ENCODE results near the gene BIRC7. TPM values are rescaled to one million over a fixed set of nuclear protein-coding genes. Genes with fewer than 3 reads are reported as not detected.

BIRC7 gene
- polyA plus RNA-seq, 3 donors = 0.21 TPM; not detected in 2

GRCh38 chr20:63246490-63247288, 11.0 kb downstream of the BIRC7 start:
- H3K4me1 ChIP-seq (ENCODE audit: control insufficient read depth in 1 of 2, insufficient read depth in 2 of 2, low read length in 2 of 2) = no peaks in the 10 kb centered on the region
- Mint-ChIP-seq H3K4me1 (no peaks in the 10 kb centered on the region), H3K4me3 (peak overlapping the region in 1 of 2 donors; percentile 30), H3K36me3 (no peaks in the 10 kb centered on the region), H3K27me3 (ENCODE audit: low read depth in 3 of 3) (peaks cover 24 to 47% (median 29%) of the 10 kb centered on the region in 3 donors), H3K27ac (no peak overlapping the region), H3K9me3 (peaks cover 0 to 8% (median 1%) of the 10 kb centered on the region in 7 donors)
- H4K20me1 ChIP-seq (ENCODE audit: insufficient read depth, low read length) = no peaks in the 10 kb centered on the region
- WGBS (ENCODE audit: insufficient coverage) = 33% methylated on average over 39 of the region's 50 CpGs
- H3K27ac ChIP-seq (ENCODE audit: low read depth in 1 of 2, low read length in 2 of 2) = no peak overlapping the region
- no peaks in the 10 kb centered on the region for H3K9me3 ChIP-seq (replicated peaks in 1 of 2; ENCODE audit: control insufficient read depth in 1 of 2, insufficient read depth in 1 of 2, low read length in 2 of 2)
- DNase-seq = no peak
- no peaks in the 10 kb centered on the region for H3K36me3 ChIP-seq (replicated peaks in 1 of 2; ENCODE audit: control insufficient read depth in 1 of 2, insufficient read depth in 2 of 2, low read length in 2 of 2)
- no peak overlapping the region for H3K4me2 ChIP-seq (replicated peaks; ENCODE audit: extremely low read depth, low read length, poor library complexity, severe bottlenecking)
- peaks cover 0 to 21% of the 10 kb centered on the region in 2 donors for H3K27me3 ChIP-seq (ENCODE audit: control insufficient read depth in 2 of 2, insufficient read depth in 2 of 2, low read length in 2 of 2)
- no peak overlapping the region for H3K9ac ChIP-seq (ENCODE audit: insufficient read depth, low read length, poor library complexity, severe bottlenecking)
- H3K79me2 ChIP-seq (ENCODE audit: insufficient read depth, low read length) = no peaks in the 10 kb centered on the region
- no peak for TF ChIP-seq CTCF (IDR thresholded peaks at IDR 0.05)
- intact Hi-C loops (cut with micrococcal nuclease) = no loop called here
- no peak overlapping the region for H2AFZ ChIP-seq (ENCODE audit: insufficient read depth, low read depth, low read length, poor library complexity, severe bottlenecking)
- H3K4me3 ChIP-seq (replicated peaks in 1 of 3; ENCODE audit: low read depth in 2 of 3, low read length in 3 of 3) = no peak overlapping the region

- peaks cover 0 to 2% of the 10 kb centered on the region in 2 donors for H3K9me3 ChIP-seq (replicated peaks in 1 of 2; ENCODE audit: control insufficient read depth in 1 of 2, insufficient read depth in 1 of 2, low read length in 2 of 2)
- H3K27ac Mint-ChIP-seq = peak overlapping the region in 1 of 7 donors; percentile 63
- no peaks in the 10 kb centered on the region for H3K36me3 ChIP-seq (replicated peaks in 1 of 2; ENCODE audit: control insufficient read depth in 1 of 2, insufficient read depth in 2 of 2, low read length in 2 of 2)
- H3K36me3 Mint-ChIP-seq = no peaks in the 10 kb centered on the region
- H4K20me1 ChIP-seq (ENCODE audit: insufficient read depth, low read length) = no peaks in the 10 kb centered on the region
- DNase-seq = no peak
- no peak overlapping the region for H2AFZ ChIP-seq (ENCODE audit: insufficient read depth, low read depth, low read length, poor library complexity, severe bottlenecking)
- no peak overlapping the region for H3K4me3 ChIP-seq (replicated peaks in 1 of 3; ENCODE audit: low read depth in 2 of 3, low read length in 3 of 3)
- peaks cover 0 to 10% (median 1%) of the 10 kb centered on the region in 7 donors for H3K9me3 Mint-ChIP-seq
- TF ChIP-seq CTCF (IDR thresholded peaks at IDR 0.05) = no peak
- peaks cover 34 to 58% (median 38%) of the 10 kb centered on the region in 3 donors for H3K27me3 Mint-ChIP-seq (ENCODE audit: low read depth in 3 of 3)
- H3K27ac ChIP-seq (ENCODE audit: low read depth in 1 of 2, low read length in 2 of 2) = no peak overlapping the region
- intact Hi-C loops (cut with micrococcal nuclease) = no loop called here
- H3K4me3 Mint-ChIP-seq = no peak overlapping the region
- H3K4me1 ChIP-seq (ENCODE audit: control insufficient read depth in 1 of 2, insufficient read depth in 2 of 2, low read length in 2 of 2) = no peaks in the 10 kb centered on the region
- H3K4me2 ChIP-seq (replicated peaks; ENCODE audit: extremely low read depth, low read length, poor library complexity, severe bottlenecking) = no peak overlapping the region
- no peaks in the 10 kb centered on the region for H3K79me2 ChIP-seq (ENCODE audit: insufficient read depth, low read length)
- H3K27me3 ChIP-seq (ENCODE audit: control insufficient read depth in 2 of 2, insufficient read depth in 2 of 2, low read length in 2 of 2) = peaks cover 2 to 31% of the 10 kb centered on the region in 2 donors
- WGBS (ENCODE audit: insufficient coverage) = 81% methylated on average over 18 of the region's 24 CpGs
- H3K9ac ChIP-seq (ENCODE audit: insufficient read depth, low read length, poor library complexity, severe bottlenecking) = no peak overlapping the region
- no peaks in the 10 kb centered on the region for H3K4me1 Mint-ChIP-seq
Measured at GRCh38 chr20:63247671-63248228, 12.0 kb downstream of the BIRC7 start.

Data from CD14-positive monocyte (primary cell).